ENCODE data around the gene KIF18B. TPM values are rescaled to one million over a fixed set of nuclear protein-coding genes. Genes with fewer than 3 reads are reported as not detected.

The KIF18B gene
- total RNA-seq, 2 donors from 2014 or later: 3.0 to 8.8 TPM

DNA sequence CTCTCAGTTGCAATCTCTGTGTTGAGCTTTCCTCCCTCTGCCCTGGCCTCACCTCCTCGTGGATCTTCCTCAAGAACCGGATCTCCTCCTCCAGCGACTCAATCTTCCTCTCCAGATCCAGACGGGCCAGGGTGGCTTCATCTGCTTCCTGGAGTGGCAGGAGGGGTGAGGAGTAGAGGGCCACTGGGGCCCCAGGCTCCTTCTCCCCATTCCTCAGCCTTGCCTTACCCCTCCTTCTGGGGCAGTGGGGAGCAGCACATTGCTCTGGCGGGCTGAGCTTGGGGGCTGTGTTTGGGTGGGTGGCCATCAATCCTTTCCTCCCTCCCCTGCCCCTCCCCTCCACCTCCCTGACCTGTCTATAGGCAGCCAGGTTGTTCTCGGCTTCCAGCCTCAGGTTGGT, 33.9 kb downstream of the KIF18B start:
- intact Hi-C loops (cut with DNase I, micrococcal nuclease): loop anchor here in 1 of 2 donors (10.0 kb wide), 1 partner anchor 191 kb away; no protein-coding TSS in a partner anchor
- no peak for ATAC-seq
- peak in 1 of 2 donors; percentile 11 for DNase-seq

- intact Hi-C loops (cut with DNase I, micrococcal nuclease): loop anchor here in 1 of 2 donors (10.0 kb wide), 1 partner anchor 192 kb away; no protein-coding TSS in a partner anchor
- DNase-seq: no peak
- ATAC-seq: no peak
Measured at GRCh38 chr17:44912763-44913544, 34.6 kb downstream of the KIF18B start.

GRCh38 chr17:44911133-44912001, 36.2 kb downstream of the KIF18B start:
- DNase-seq: peak; percentile 64 to 72
- ATAC-seq: peak; percentile 80
- intact Hi-C loops (cut with DNase I, micrococcal nuclease): loop anchor here in 1 of 2 donors (10.0 kb wide), 1 partner anchor 193 kb away; no protein-coding TSS in a partner anchor

DNA sequence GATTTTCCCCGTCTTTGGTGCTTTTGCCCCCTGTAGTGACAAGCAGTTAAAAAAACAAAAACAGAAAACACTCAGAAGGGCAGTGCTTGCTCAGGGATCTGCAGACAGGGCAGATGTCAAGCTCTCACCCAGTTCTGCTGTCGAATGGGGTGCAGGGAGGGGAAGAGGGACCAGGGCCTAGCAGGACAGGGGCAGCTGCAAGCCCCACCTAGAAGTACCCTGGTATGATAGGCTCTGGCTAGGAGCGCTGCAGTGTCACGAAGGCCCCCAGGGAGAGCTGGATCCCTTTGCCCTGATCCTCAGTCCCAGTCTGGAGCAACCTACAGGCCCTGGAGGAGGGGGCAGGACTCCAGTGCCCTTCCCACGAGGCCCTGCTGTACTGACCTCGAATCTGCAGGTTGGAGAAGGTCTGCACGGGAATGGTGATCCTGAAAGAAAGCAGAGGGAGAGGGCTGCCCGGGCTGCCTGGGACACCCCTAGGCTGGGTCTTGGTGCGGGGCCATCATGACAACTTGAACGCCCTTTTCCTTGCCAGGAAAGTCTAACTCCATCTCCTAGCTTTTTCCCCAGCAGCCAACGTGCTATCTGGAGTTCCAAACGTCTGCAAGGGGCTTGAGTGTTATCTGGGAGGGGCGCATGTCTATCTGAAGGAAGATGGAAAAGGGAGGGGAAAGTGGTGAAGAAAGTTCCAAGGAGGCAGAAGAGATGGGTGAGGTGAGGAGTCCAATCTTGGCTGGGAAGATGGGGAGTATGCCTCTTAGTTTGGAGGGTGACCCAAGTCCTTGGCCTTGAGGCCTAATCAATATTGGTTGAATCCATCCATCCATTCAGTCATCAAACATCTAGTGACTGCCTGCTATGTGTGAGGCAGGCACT, 37.1 kb downstream of the KIF18B start:
- no peak for ATAC-seq
- no peak for DNase-seq
- intact Hi-C loops (cut with DNase I, micrococcal nuclease): loop anchor here in 1 of 2 donors (10.0 kb wide), 1 partner anchor 194 kb away; no protein-coding TSS in a partner anchor

DNA sequence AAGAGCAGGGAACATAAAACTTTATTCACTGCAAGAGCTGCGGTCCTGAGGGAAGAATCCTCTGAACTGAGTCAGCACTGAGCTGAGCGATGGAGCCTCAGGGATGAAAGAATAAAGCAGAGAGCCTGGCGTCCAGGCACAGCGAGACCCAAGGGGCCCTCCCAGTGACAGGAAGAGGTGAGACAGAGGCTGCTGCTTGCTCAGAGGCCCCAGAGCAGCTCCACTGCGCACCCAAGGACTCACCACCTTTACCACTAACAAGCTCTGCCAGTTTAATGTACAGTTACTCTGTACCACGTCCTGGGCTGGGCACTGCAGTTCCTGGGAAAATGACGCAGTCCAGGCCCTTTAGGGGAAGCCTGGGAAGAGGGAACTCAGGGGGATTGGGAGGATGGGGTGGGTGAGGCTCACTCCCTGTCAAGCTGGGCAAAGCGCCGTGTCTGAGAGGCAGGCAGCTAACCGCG, 37.9 kb downstream of the KIF18B start:
- DNase-seq: no peak
- no peak for ATAC-seq
- intact Hi-C loops (cut with DNase I, micrococcal nuclease): loop anchor here in 1 of 2 donors (10.0 kb wide), 1 partner anchor 195 kb away; no protein-coding TSS in a partner anchor

- ATAC-seq: no peak
- intact Hi-C loops (cut with DNase I, micrococcal nuclease): no loop called here
- no peak for DNase-seq
Measured at GRCh38 chr17:44908761-44909326, 38.7 kb downstream of the KIF18B start.

DNA sequence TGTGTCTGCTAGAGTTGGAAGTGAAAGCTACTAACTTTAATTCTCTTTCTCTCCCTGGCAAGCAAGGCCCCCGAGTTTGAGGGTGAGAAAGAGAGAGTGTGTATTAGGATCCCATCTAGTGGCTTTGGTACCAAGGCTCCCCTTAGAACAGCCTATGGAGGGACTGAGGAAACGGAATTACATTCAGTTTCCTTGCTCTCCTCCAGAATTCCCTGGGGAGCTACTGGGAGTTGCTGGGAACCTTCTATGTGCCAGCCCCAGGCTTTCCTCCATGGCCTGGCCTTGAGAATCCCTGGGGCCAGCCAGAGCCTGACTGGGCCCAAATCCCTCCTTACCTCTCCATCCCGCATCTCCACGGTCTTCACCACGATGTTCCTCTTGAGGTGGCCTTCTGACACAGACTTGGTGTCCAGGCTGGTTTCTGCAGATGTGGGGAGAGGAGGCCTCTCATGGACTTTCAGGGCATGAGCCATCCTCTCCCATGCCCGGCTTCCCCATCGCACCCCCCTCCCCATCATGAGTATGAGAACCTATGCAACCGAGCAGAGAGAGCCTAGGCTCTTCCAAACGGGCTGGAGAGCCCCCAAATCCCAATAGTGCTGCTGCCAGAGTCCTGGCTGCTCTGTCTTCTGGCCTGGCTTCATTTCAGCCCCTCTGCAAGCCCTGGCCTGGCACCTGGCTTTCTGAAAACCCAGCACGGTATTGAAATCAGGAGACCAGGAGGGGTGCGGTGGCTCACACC, 39.7 kb downstream of the KIF18B start:
- no peak for ATAC-seq
- intact Hi-C loops (cut with DNase I, micrococcal nuclease): no loop called here
- no peak for DNase-seq

GRCh38 chr17:44906763-44907728, 40.5 kb downstream of the KIF18B start:
- ATAC-seq: no peak
- intact Hi-C loops (cut with DNase I, micrococcal nuclease): no loop called here
- no peak for DNase-seq

- ATAC-seq (peak; percentile 2), DNase-seq (no peak)
- intact Hi-C loops (cut with DNase I, micrococcal nuclease): no loop called here
Measured at GRCh38 chr17:44906010-44906646, 41.4 kb downstream of the KIF18B start.

DNA sequence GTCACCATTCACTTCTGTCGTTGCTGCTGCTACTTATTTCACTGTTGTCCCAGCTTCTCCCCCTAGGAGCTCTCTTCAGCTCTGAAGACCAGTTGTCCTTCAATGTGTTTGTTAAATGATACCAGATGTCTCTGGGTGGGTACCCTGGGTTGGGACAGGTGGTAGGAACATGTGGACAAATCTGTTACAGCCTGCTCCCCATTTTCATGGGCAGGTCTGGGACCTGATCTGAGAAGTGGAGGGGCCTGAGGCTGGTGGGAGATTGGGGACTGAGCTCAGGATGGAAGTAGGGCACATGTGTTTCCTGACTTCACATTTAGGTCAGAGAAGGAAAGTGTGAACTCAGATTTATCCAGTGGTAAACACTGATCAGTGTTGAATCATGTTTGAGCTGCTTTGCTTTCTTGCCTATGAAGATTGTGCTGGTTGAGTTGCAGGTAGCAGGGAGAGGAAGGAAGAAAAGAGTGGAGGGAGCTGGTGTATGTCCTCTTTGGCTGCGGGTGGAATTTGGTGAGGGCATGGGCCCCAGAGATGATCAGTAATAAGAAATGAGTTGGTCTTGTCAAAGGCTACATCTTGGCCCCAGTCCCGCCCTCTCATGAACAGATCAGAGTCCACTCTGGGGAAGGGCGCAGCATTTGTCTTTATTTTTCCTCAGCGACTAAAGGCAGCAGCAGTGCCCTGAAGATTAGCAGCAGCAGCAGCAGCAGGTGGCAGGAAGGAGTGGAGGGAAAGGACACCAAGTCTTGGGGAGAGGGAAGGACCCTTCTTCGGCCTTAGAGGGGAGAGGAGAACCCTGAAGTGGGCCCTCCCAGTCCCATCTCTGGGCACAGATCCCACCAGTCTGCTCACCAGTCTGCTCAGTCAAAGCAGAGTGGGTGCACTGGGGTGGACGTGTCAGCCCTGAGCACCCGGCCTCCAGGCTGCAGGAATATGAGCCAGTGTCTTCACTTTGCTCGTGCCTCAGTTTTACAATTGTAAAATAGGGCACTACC, 42.3 kb downstream of the KIF18B start:
- ATAC-seq (peak; percentile 86), DNase-seq (peak; percentile 58 to 74)
- intact Hi-C loops (cut with DNase I, micrococcal nuclease): no loop called here

- intact Hi-C loops (cut with DNase I, micrococcal nuclease): no loop called here
- DNase-seq: no peak
Measured at GRCh38 chr17:44904001-44904984, 43.3 kb downstream of the KIF18B start.

DNA sequence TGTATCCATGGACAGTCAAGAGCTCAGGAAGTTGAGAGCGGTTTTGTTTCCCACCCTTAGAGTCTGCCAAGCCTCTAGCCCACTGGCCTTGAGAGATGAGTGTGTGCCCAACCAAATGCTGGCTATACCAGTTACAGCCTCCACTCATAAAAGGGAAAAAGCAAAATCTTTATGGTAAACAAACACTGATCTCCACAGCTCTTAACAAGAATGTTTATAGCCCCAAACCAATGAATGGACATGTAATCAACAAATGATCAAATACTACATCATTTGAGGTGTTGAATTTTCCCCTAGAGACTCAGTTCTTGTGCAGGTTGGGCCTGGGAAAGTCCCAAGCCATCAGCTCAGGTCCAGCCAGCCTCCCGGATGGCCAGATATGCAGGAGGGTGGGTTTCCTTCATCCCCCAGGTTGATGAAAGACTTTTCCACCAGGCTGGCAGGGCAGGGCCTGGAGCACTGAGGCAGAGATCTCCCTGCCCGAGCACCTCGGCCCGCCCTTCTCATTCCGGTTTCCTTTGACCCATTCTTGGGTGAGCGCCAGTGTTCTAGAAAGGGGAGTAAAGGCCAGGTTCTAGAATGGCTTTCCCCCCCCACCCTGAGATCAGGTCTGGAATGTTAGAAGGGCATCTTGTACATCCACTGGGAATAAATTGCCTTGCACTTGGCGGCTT, 44.4 kb downstream of the KIF18B start:
- no peak for DNase-seq
- intact Hi-C loops (cut with DNase I, micrococcal nuclease): no loop called here

More at GRCh38 chr17:44904001-44904984, 43.3 kb downstream of the KIF18B start:
- peak; percentile 19 for ATAC-seq

DNA sequence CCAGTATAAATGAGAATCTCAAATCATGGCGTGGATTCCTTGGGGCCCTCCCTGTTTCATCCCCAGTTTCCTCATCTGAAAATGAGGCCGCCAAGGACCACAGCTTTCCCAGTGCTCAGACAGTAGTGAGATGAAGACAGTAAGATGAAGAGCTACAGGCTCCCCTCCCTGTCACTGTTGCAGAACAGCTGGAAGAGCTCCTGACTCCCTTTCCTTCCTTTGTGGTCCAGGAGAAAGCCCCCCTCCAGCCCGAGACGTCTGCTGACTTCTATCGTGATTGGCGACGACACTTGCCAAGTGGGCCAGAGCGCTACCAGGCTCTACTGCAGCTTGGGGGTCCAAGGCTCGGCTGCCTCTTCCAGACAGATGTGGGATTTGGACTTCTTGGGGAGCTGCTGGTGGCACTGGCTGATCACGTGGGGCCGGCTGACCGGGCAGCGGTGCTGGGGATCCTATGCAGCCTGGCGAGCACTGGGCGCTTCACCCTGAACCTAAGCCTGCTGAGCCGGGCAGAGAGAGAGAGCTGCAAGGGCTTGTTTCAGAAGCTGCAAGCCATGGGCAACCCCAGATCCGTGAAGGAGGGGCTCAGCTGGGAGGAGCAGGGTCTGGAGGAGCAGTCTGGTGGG, 45.3 kb downstream of the KIF18B start:
- DNase-seq: no peak
- intact Hi-C loops (cut with DNase I, micrococcal nuclease): no loop called here
- no peak for ATAC-seq

More for the DNA sequence above, 44.4 kb downstream of the KIF18B start:
- ATAC-seq: no peak

All from left colon (tissue), 2 donors.